SH-SY5Y (cell line): ENCODE results near the gene ABR.

Experiments
- GATA2 ChIP-seq: IDR thresholded peaks from 2 replicates; pipeline ENCODE4 v1.6.1; 2011; ENCODE audit warnings: mild to moderate bottlenecking, low read depth, low read length
- GATA3 ChIP-seq: IDR thresholded peaks from 2 replicates; pipeline ENCODE4 v1.6.1; 2011; ENCODE audit warnings: low read depth, mild to moderate bottlenecking, low read length, moderate library complexity

DNA sequence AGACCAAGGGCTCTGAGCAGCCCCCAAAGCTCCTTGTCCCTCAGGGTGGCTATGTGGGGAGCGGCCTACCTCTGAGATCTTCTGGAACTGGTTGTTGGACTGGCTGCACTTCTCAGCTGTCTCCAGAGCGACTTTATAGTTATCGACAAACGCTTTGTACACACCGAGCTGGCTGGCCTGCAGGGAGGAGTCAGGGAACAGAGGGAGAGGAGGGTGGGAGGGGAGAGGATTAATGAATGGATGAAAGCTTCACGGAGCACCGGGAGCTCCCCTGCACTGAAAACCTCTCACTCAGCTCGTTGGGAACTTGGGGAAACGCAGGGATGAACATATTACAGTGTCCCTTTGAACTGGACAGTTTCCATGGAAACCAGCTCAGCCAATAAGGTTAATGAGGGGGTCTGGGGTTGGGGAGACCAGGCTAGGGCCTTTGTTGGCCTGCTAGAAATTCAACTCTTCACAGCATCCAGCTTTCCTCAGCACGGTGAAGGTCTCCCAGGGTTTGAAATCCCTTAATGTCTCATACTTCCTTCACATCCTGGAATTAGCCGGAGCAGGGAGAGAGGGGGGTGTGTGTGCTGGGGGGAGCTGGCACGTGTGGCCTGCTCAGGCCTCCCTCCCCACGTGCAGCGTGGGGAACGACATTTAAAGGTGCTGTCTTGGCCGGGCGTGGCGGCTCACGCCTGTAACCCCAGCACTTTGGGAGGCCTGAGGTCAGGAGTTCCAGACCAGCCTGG is 96.2 kb downstream of the ABR start:
- no peak for TF ChIP-seq GATA3
- TF ChIP-seq GATA2: no peak
